MV-4-11 (cell line): Measurements from ENCODE around the gene ZNF860.
A peak's percentile ranks its signal among the peaks of the same experiment; 100 is the strongest.
"Not testable (repeated sequence)": the region's sequence is repeated elsewhere in the genome, so short reads cannot be mapped to it uniquely, and the experiment has no call there.

Experiments used
- DNase-seq: peaks from one replicate; lab custom pipeline; 2025; lab: John Stamatoyannopoulos, UW

Gene ZNF860

DNA sequence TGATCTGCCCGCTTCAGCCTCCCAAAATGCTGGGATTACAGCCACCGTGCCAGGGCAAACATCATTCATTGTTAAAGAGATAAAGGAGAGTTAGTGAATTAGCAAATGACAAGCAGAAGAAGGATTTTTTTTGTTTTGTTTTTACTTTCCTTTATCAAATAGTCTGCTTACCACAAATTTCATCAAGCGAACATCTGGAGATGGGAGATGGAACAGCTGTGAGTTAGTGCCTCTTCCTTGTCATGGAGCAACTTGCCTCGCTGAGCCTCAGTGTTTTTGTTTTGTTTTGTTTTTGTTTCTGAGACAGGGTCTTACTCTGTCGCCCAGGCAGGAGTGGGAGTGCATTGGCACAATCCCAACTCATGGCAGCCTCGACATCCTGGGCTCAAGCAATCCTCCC is 15.9 kb downstream of the ZNF860 start:
- DNase-seq = no peak

DNA sequence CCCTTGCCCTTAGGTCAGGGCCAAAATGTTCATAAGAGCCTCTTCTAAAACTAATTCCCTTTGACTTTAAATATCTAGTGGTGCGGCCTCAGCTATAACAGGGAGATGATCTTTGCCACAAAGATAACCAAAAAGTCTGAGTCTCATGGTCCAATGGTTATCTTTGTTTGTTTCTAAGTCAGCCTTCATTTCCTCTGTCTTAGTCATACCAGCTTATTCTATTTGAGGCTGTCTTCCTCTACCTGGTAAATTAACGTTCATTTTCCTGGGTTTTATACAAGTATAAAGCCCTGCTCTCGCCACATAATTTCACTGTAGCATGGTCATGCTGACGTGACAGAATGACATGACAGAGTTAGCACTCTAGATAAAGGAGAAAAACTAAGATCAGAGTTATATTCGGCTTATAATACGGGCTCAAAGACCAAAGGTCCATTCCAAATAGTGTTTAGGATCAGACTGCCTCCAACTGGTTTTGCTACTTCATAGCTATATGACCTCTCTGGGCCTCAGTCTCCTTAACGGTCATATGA is 18.4 kb downstream of the ZNF860 start:
- DNase-seq = no peak

DNA sequence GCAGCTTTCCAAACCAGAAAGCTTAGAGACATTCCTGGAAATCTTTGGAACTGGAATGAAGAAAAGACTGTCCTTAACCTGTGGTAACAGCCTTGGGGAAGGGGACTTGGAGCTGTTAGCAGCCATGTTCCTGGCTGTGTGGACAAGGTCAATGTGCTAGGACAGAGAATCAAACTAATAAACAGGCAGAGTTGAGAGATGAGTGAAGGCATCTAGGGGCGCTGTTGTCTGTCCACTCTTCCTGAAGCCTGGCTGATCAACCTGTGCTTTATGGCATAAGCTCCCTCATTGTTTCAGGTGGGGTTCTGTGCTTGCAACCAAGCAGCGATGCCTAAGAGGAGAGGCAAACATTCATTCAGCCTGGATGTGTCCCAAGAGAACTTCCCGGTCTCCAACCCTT is 19.3 kb downstream of the ZNF860 start:
- no peak for DNase-seq

DNA sequence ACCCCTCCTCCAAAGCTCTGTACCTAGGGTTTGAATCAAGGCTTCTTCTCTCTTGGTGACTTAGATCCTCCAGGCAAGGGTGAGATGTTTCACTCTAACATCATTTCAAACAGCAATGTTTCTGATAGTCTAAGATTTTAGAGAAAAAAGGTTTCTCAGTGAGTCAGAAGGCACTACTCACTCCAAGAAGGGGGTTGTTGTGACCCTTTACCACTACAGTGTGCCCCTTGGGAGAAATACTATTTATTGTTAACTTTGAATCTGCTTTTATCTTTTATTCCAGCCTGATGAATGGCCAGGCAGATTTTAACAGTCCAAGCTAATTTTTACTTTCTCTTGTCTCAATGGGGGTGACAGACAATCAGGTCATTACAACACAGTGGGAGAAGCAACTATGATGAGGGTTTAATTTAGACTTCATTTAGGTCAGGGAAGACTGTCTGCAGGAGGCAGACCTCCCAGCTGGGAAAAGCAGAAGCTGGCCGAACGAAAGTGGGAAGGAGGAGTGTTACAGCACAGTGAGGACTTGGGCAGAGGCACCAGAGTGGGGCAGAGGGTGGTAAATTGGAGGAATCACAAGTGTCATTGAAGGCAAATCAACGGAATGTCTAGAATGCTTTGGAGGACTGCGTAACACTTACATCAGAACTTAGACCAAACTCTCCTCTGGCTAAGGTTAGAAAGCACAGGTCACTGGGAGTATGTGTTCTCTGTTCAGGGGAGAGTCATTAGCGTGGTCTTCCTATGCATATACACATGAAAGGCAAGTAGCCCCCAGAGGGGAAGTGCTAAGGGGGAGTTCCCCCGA is 21.2 kb downstream of the ZNF860 start:
- peak; percentile 61 for DNase-seq

DNA sequence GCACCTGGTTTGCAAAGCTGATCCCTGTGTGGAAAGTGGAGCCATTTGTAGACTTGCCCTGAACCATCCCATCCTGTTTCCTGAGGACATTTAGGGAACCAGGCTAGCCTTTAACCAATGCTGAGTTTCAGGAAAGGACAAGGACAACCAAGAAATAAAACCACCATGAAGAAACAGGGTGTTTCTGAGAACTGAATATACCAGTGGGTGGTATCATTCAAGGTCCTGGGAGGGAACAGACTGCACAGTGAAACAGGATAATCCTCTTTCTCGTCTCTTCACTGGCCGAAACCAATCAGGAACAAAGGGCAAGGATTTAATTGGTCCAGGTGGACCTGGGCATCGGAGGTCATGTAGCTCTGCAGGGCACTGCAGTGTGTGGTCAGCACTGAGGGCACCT is 21.8 kb downstream of the ZNF860 start:
- no peak for DNase-seq

DNA sequence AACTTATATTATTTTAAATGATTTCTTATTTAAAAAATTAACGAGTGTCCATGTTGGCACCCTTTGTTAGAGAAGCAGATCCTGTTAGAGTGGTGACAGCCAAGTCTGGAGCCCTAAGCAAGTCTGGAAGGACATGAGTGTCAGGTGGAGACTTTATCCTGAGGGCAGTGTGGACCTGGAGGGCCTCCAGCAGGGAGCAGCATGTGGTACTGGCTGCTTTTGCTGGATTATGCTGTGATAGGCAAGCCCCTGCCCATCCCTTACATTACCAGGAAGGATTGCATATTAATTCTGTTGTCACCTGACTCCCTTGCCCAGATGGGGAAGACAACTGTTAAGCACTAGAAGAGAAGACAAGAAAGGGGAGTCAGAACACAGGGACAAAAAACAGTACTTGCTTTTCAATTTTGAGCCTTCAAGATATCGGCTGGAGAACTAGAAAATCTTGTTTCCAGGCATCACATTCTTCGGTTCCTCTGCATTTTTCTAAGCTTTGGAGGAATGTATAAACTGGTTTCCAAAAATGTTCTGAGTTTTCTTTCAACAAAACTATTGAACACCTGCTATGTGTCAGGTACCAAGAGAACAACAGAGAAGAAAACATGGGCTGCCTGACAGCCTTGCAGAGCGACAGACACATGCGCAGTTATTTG is 22.7 kb downstream of the ZNF860 start:
- DNase-seq = no peak

DNA sequence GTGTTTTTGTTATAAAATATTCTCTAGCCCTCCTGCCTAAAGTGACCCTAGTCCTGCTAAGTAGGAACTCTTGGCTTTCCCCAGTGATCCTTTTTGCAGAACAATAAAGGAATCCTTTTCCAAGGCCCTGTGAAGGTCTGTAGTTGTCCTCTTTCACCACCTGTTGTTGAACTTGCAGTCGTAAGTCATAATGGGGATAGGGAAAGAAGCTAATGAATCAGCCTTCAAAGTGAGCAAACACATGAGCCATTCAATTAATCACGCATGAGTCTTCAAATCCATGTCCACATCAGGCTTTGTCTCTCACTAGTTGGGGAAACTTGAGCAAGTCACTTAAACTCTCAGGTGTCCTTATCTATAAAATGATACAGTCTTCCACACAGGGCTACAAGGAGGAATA is 27.6 kb downstream of the ZNF860 start:
- no peak for DNase-seq

DNA sequence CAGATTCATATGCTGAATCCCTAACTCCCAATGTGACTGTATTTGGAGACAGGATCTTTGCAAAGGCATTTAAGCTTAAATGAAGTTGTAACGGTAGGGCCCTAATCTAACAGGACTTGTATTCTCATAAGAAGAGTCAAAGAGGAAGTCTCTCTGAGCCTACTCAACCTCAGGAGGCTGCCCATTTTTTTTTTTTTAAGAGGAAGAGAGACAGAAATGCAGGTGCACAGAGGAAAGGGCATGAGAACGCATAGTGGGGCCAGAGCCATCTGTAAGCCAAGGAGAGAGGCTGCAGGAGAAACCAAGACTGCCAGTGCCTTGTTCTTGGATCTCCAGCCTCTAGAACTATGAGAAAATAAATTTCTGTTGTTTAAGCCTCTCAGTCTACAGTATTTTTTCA is 28.4 kb downstream of the ZNF860 start:
- DNase-seq = peak; percentile 76

DNA sequence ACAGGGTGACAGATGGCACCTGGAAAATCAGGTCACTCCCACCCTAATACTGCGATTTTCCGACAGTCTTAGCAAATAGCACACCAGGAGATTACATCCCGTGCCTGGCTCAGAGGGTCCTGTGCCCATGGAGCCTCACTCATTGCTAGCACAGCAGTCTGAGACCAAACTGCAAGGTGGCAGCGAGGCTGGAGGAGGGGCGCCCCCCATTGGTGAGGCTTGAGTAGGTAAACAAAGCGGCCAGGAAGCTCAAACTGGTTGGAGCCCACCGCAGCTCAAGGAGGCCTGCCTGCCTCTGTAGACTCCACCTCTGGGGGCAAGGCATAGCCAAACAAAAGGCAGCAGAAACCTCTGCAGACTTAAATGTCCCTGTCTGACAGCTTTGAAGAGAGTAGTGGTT is 29.1 kb downstream of the ZNF860 start:
- not testable (repeated sequence) for DNase-seq

DNA sequence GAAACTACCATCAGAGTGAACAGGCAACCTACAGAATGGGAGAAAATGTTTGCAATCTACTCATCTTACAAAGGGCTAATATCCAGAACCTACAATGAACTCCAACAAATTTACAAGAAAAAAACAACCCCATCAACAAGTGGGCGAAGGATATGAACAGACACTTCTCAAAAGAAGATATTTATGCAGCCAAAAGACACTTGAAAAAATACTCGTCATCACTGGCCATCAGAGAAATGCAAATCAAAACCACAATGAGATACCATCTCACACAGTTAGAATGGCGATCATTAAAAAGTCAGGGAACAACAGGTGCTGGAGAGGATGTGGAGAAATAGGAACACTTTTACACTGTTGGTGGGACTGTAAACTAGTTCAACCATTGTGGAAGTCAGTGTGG is 34.1 kb downstream of the ZNF860 start:
- DNase-seq = not testable (repeated sequence)

DNA sequence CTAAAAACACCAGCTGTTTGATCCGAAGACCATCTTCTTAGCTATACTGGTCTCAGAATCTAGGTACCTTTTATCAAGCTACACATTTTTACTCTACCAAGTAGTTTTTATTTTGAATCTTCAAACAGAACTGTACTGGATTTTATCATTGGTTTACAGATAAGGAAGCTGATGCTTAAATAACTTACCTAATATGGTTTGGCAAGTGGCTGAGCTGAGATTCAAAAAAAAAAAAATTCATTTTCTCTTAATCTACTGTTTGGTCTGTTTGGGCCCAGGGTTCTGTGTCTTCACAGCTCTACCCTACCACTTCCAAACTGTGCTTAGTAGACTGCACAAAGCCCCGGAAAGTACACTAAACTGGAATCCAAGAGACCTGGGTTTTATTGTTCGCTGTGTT is 35.7 kb downstream of the ZNF860 start:
- no peak for DNase-seq

DNA sequence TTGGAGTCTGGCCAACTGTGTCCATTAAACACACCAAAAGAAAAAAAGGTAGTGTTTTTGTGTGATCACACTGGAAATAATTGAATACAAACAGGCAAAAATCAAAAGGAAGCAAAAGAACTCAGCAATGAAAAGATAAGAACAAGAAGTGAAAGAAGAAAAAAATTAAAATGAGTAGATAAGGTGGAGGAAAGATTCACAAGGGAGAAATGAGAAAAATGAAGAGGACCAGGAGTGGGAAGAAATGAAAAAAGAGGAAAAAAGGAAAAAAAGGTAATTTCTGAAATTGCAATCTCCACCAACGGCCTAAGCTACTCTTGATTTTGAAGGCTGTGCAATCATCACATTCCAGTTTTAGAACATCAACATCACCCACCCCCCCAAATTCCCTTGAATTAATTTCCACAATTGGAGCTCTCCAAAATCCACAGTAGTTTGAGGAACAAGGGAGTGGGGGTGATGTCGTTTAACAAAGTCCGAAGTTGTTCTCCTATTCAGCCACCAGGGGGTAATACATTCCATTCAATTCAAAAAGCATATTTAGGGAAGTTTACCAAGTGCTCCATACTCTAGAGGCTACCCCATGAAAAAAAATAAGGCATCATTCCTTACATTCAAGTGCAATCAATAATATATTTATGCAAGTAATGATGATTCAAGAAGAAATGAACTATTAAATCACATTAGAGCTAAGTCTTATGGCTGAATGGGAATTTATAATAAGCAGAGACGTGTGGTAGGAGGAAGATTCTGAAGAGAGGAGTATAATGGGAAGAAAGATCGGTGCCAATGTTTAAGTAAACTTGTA is 37.4 kb downstream of the ZNF860 start:
- peak; percentile 58 for DNase-seq

DNA sequence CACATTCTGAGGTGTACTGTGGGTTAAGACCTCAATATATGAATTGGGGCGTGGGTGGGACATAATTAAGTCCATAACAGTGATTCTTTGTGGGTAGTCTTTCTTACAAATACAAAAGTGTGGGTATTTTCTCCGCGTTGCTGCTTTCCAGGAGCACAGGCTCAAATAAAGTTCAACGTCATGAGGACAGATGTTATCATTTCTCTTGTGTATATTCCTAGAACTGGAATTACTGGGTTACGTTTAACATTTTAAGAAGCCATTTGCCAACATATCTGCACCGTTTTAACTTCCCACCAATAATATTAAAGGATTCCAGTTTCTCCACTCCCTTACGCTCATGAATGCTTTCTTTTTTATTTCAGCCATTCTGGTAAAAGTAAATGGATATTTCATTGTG is 39.6 kb downstream of the ZNF860 start:
- DNase-seq = no peak

DNA sequence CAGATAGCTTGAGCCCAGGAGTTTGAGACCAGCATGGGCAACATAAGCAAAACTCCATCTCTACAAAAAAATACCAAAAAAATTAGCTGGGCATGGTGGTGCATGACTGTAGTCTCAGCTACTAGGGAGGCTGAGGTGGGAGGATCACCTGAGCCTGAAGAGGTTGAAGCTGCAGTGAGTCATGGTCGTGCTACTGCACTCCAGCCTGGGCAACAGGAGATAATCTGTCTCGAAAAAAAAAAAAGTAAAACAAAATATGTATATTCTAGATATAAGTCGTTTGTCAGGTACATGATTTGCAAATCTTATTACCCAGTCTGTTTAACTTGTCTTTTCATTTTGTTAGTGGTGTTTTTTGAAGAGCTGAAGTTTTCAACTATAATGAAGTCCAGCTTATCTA is 40.2 kb downstream of the ZNF860 start:
- DNase-seq = no peak

DNA sequence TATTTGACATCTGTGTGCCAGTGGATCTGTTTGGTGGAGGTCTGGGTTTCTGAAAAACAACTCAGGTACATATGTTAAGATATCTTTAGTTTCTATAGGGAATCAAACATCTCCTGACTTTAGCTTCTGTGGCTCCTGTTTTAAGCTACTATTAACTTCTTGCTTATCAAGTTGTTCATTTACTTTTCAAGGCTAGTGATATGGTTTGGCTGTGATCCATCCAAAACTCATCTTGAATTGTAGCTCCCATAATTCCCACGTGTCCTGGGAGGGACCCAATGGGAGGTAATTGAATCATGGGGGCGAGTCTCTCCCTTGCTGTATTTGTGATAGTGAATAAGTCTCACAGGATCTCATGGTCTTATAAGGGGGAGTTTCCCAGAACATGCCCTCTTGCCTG is 41.4 kb downstream of the ZNF860 start:
- DNase-seq = no peak

DNA sequence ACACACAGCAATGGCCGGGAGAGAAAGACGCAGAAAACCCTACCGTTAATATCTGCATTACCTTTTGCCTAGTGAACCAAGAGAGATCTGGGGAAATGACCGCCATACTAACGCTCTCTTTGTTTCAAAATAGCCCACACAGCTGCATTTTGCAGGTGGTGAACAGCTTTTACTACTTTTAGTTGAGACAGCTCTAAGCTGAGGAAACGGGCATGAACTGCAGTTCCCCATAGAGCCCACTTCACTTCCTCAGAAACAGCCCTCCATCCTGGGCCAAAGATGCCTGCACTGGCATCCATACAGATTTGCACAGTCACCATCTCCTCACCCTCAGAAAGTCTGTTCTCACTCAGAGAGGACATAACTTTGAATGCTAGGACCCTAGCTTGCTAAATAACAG is 45.0 kb downstream of the ZNF860 start:
- DNase-seq = peak; percentile 86

DNA sequence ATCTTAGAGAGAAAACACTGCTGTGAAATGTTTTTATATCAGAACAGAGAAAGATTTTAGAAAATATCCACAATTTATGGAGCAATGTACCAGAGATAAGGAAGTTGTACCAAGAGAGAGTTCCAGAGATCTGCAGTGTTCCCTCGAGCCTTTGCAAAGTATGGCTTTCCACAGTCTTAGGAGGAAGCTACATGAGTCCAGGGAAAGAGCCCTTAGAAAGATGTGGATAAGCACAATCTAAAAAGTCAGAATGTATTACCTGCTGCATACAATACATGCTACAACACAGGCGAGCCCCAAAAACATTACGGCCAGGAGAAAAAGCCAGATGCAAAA is 56.4 kb downstream of the ZNF860 start:
- DNase-seq = no peak

DNA sequence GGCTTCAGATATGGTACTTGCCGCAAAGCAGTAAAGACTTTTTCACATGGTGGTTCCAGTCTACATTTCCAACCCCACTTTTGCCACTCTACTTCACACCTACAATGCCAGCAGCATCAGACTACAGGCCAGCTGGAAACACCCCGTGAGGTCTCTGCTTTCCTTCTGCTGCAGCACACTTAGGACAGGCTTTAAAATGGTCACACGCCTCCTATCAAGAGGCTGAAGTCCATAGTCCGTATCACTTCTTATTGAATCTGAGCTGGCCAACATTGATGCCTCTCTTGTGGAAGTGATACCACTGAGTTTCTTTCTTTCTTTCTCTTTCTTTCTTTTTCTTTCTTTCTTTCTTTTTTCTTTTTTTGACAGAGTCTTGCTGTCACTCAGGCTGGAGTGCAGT is 59.8 kb downstream of the ZNF860 start:
- no peak for DNase-seq
